Fibroblast of the aortic adventitia (primary cell): ENCODE data around the gene LALBA. TPM values are rescaled to one million over a fixed set of nuclear protein-coding genes. Genes with fewer than 3 reads are reported as not detected.

Source experiments
- DNase-seq: peaks from one replicate; pipeline ENCODE4 v3.0.0-alpha.2; 2010; ENCODE audit warnings: low read depth
- H3K4me3 ChIP-seq: 2 replicates; pipeline ENCODE4 v1.5.1; 2011; ENCODE audit warnings: low read depth, mild to moderate bottlenecking, control low read depth, low read length, moderate library complexity
- total RNA-seq: library from RNA; depleted of rRNA; stranded (reverse); fragments of >200 nt; gene quantifications from 2 replicates; pipeline ENCODE4 v1.2.3, GENCODE V29; 2012; ENCODE audit warnings: low replicate concordance
- TF ChIP-seq, protein P1 (sequence below): IDR thresholded peaks from 2 replicates; pipeline ENCODE4 v1.5.1; 2011; ENCODE audit warnings: mild to moderate bottlenecking, low read length, control low read depth, inconsistent platforms; ENCODE audit not compliant: insufficient read depth

Gene LALBA
- total RNA-seq, 1 donor: not detected

DNA sequence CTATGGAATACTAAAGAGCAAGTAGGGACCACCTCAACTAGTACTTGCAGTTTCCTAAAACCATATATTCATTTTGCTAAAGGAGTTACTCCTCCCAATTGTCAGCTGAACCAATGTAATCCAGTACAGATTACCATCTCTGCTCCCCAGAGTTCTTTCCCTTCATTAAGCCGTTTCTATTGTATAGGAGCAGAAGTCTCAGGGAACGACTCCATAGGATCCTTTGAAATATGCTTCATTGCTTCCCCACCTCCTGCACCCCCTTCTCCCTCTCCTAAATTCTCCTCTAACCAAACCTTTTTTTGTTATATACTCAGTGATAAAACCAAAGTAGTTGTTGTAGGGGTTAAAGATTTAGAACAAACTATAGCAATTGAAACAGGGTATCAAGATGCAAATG is 30.7 kb upstream of the LALBA start:
- DNase-seq: no peak
- TF ChIP-seq, protein P1, sequence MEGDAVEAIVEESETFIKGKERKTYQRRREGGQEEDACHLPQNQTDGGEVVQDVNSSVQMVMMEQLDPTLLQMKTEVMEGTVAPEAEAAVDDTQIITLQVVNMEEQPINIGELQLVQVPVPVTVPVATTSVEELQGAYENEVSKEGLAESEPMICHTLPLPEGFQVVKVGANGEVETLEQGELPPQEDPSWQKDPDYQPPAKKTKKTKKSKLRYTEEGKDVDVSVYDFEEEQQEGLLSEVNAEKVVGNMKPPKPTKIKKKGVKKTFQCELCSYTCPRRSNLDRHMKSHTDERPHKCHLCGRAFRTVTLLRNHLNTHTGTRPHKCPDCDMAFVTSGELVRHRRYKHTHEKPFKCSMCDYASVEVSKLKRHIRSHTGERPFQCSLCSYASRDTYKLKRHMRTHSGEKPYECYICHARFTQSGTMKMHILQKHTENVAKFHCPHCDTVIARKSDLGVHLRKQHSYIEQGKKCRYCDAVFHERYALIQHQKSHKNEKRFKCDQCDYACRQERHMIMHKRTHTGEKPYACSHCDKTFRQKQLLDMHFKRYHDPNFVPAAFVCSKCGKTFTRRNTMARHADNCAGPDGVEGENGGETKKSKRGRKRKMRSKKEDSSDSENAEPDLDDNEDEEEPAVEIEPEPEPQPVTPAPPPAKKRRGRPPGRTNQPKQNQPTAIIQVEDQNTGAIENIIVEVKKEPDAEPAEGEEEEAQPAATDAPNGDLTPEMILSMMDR: no peak

DNA sequence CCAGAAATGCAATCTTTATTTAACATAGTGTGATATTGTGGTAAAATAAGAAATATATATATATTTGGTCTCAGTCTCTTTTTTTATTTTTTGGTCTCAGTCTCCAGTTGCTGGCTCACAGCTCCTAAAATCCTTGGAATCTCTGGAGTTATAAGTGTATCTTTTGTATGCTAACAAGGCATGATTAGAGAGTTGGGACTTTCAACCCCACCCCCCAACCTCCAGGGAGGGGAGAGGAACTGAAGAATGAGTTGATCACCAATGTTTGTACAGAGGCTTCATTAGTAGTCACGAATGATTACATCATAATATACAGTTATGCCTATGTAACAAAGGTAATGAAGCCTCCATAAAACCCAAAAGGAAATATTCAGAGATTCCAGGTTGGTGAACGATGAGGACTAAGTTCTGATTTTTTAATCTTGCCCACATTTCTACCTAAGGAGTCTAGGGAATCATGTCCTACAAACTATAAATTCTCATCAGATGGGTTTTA is 22.8 kb upstream of the LALBA start:
- TF ChIP-seq, protein P1: no peak
- no peak for DNase-seq
- no peak overlapping the region for H3K4me3 ChIP-seq

More for the DNA sequence above, 30.7 kb upstream of the LALBA start:
- H3K4me3 ChIP-seq: no peak overlapping the region

DNA sequence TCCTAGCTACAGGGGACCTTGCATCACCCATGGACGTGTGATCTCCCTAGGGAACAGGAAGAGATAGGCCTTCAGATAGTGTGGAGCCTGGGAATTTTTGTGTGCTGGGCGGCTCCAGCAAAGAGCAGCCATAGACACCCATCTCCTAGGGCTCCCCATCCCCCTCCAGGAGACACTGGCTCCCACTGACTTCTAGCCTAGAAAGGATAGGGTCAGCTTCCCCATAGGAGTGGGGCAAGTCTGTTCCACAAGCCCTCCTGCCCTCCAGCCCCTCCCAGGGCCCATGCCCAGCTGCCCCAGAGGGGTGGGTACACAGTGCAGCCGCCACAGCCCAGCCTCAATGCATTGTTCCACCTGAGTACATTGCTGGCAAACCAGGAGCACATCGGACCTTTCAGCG is 16.5 kb upstream of the LALBA start:
- no peak for DNase-seq
- TF ChIP-seq, protein P1: no peak
- no peak overlapping the region for H3K4me3 ChIP-seq

DNA sequence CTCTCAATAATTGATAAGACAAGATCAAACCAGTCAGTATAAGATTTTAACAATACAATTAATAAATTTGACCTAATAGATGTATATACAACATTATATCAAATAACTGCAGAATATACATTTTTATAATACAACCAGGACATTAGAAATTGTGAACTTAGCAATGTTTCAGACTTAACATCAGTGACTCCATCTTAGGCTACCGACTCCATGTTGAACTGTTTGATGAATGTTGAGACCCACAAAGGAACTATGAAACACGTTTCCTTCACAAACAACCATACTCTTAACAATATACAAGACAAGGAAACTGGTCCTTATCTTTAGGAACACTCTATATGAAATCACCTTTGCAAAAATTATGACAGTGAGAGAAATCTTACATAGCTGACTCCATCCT is 13.9 kb upstream of the LALBA start:
- TF ChIP-seq, protein P1: no peak
- DNase-seq: no peak
- no peak overlapping the region for H3K4me3 ChIP-seq

DNA sequence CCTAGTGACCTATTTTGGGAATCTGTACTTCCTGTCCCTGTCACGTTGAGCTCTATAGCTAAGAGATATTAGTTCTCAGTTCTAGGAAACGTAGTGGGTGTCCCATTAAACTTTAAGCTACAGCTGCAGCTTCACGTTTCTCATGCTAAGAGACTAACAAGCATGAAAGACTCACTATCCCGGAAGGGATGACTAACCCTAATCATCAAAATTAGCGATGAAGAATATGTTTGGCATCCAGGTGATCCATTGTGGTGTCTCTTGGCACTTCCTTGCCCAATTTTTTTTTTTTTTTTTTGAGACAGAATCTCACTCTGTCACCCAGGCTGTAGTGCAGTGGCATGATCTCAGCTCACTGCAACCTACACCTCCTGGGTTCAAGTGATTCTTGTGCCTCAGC is 11.0 kb upstream of the LALBA start:
- H3K4me3 ChIP-seq: no peak overlapping the region
- TF ChIP-seq, protein P1: no peak
- DNase-seq: no peak

DNA sequence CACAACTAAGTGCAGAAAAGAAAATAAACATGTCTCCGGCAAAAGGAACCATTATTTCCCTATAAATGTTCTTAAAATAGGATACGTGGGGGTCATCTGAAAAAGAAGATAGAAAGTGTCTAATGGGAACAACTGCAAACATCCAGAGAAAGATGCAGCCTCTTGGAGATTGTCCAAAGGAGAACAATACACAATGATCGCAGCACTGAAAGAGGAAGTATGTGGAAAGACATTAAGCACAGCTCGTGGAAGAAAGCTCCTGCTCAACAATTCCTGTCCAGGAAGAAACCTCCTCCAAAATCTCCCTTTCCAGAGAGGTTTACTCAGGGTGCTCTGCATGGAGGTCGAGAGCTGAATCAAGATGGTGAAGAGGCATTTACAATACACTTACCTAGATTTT is 2.5 kb upstream of the LALBA start:
- DNase-seq: no peak
- H3K4me3 ChIP-seq: no peak overlapping the region
- TF ChIP-seq, protein P1: no peak

DNA sequence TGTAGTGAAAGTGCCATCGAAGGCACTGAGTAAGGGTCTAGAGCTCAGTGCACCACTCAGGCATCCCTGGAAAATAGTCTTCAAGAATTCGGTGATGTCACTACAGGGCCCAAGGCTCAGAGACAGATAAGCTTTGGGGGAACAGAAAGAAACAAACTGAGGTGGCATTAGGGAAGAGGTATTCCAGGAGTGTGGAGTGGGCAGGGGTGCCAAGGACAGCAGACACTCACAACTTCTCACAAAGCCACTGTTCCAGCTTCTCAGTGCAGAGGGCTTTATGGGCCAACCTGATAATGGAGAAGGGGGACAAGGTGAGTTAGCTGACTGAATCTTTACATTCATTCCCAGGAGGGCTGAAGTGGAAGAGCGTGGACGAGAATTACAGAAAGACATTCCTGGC is 2.1 kb downstream of the LALBA start:
- no peak for DNase-seq
- TF ChIP-seq, protein P1: no peak
- no peak overlapping the region for H3K4me3 ChIP-seq
